Stimulated activated CD4-positive, alpha-beta T cell treated with anti-CD3 and anti-CD28 coated beads, Interleukin-1b, Interleukin-23, amount 100 ng/mL, for 48 hours (primary cell): Measurements from ENCODE around the gene SLC38A2.
"Not testable (repeated sequence)": the region's sequence is repeated elsewhere in the genome, so short reads cannot be mapped to it uniquely, and the experiment has no call there.

Source experiments
- DNase-seq: peaks from one replicate; pipeline ENCODE4 v3.0.0-alpha.2; 2020

SLC38A2 gene

GRCh38 chr12:46359667-46360280 is 12.8 kb downstream of the SLC38A2 start:
- DNase-seq, result no peak

DNA sequence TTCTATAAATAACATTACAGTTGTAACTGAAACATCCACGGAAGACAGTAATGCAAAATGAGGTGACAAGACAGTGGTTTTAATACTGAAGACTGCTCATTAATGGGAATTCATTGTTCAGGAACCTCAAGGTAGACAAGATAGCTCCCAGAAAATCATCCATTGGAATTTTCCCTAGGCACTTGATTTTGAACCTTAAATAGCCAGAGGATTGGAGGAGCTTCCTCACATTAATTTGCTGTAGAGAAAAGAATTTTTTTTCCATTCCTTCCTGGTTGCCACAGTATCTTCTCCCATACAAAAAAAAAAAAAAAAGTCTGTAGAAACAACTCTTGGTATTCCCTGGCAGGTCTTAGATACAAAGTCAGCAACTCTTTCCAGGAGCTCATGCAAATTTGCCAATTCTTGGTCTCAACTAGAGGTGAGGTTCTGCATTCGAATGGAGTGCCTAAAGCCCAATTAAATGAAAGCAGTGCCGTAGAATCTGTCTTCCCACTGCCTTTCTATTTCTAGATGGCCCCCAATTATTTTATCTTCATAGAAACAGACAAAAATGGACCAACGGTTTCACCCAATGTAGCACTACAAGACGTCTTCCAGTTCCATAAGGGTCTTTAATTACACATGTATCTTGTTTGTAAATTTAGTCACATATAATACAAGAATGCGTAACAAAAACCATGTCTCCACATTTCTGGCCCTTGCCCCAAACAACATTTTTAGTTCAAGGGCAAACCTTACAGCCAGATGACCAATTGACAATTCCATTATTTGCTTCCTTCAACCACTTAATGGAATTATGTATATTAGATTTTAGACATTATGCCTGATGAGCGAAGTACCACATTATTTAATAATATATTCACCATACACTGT is 13.5 kb downstream of the SLC38A2 start:
- DNase-seq, result no peak

- DNase-seq, result no peak
These were observed 14.3 kb downstream of the SLC38A2 start for GRCh38 chr12:46358325-46358700.

GRCh38 chr12:46357438-46358324 is 14.9 kb downstream of the SLC38A2 start:
- no peak for DNase-seq

GRCh38 chr12:46356655-46357437 is 15.7 kb downstream of the SLC38A2 start:
- DNase-seq, result no peak

DNA sequence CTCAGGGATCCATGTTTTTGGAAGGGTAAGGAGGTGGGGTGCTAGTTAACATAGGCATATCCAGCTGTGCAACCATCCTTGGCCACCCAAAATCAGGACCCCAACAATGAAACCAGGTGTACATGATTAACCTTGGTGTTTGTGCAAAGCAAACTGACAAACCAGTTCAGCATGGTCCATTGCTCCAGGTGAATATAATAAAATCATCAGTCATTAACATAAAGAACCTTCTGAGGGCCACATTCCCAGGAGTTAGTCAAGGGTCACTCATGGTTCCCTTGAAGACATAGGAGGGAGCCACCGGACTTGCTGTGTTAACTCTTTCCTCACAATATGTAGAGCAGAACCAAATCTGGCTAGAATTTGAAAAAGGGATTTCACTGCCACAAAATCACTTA is 17.8 kb downstream of the SLC38A2 start:
- DNase-seq, result no peak

GRCh38 chr12:46354111-46354801 is 18.3 kb downstream of the SLC38A2 start:
- no peak for DNase-seq

- no peak for DNase-seq
These were observed 20.5 kb downstream of the SLC38A2 start for GRCh38 chr12:46351886-46352650.

- no peak for DNase-seq
These were observed 21.4 kb downstream of the SLC38A2 start for GRCh38 chr12:46351138-46351537.

DNA sequence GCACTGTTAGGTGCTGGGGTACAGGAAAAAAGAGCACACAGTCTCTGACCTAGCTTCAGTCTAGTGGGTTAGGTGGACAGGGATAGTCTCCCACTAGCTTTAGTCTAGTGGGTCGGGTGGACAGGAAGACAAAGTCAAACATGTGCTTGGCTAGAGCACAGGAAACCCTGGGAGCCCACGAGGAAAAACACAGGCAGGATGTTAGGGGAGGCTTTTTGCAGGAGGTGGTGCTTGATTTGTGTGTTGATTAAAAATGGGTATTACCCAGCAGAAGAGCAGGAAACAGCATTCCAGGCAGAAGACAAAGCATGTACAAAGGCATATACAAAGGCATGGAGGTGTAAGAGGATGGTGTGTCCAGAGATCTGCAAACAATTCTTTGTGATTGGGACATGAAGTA is 23.3 kb downstream of the SLC38A2 start:
- DNase-seq, result no peak

DNA sequence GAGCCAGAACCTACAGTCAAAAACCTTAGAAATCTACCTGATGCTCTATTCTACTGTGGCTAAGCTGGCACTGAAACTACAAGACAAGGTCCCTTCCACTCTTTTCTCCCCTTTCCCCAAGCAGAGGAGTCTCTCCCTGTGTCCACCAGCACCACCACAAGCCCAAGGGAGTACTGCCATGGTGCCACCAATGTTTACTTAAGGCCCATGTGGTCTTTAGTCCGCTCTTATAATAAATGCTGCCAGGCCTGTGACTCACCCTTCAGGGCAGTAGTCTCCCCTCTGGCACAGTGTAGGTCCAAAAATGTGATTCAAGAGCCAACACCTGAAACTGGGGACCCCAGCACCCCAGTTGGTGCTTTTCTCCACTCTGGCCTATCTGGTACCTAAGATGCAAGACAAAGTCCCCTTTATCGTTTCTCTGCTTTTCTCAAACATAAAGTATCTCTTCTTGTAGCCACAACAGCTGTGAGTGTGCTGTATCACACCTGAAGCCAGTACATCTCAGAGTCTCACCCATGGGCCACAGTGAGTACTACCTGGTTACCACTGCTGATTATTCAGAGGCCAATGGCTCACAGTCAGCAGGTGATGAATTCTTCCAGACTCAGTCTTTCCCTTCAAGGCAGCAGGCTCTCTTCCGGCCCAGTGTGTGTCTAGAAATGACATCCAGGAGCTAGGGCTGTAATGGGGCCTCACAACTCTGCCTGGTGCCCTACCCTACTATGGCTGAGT is 29.3 kb downstream of the SLC38A2 start:
- no peak for DNase-seq

GRCh38 chr12:46342562-46343033 is 30.0 kb downstream of the SLC38A2 start:
- DNase-seq, result no peak

DNA sequence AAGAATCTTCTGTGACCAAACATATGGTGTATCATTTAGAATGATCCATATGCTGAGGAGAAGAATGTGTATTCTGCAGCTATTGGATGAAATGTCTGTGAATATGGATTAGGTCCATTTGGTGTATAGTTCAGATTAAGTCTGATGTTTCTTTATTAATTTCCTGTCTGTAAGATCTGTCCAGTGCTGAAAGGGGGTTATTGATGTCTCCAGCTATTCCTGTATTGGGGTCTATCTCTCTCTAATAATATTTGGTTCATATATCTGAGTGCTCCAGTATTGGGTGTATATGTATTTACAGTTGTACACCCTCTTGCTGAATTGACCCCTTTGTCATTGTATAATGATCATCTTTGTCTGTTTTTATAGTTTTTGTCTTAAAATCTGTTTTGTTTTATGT is 33.5 kb downstream of the SLC38A2 start:
- DNase-seq, result no peak

GRCh38 chr12:46332260-46332659 is 40.3 kb downstream of the SLC38A2 start:
- DNase-seq, result no peak

DNA sequence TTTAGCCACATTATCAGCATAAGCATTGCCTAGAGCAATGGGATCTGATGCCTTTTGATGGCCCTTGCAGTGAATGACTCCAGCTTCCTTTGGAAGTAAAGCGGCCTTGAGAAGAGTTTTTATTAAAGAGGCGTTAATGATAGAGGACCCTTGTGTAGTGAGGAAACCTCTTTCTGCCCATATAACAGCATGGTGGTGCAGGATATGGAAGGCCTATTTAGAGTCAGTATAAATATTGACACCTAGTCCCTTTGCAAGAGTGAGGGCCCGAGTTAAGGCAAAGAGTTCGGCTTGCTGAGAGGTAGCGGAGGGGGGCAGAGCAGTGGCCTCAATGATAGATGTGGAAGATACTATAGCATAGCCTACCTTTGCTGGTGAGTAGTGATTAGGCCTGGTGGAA is 47.5 kb downstream of the SLC38A2 start:
- not testable (repeated sequence) for DNase-seq

- no peak for DNase-seq
These were observed 51.8 kb downstream of the SLC38A2 start for GRCh38 chr12:46320731-46321130.

GRCh38 chr12:46318037-46318436 is 54.5 kb downstream of the SLC38A2 start:
- DNase-seq, result no peak
